SK-N-MC (cell line): Measurements from ENCODE around the gene LONP2.
"Not testable (repeated sequence)": the region's sequence is repeated elsewhere in the genome, so short reads cannot be mapped to it uniquely, and the experiment has no call there.

Experiments used
- EZH2 ChIP-seq: fragments of 200-600 bp; sonication (generic); IDR thresholded peaks from one replicate; pipeline ENCODE4 v1.6.1; 2017; ENCODE audit warnings: antibody characterized with exemption
- POLR2AphosphoS5 ChIP-seq: IDR thresholded peaks from 2 replicates; pipeline ENCODE4 v1.6.1; 2012; ENCODE audit warnings: mild to moderate bottlenecking, low read depth, low read length, borderline replicate concordance

DNA sequence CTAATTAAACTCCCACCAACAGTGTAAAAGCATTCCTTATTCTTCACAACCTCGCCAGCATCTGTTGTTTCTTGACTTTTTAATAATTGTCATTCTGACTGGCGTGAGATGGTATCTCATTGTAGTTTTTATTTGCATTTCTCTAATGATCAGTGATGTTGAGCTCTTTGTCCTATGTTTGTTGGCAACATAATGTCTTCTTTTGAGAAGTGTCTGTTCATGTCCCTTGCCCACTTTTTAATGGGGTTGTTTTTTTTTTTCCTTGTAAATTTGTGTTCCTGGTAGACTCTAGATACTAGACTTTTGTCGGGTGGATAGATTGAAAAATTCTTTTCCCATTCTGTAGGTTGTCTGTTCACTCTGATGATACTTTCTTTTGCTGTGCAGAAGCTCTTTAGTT, 69.8 kb downstream of the LONP2 start:
- TF ChIP-seq EZH2, POLR2AphosphoS5: not testable (repeated sequence)
